ENCODE data around the gene SAMD14. TPM values are rescaled to one million over a fixed set of nuclear protein-coding genes. Genes with fewer than 3 reads are reported as not detected.

The SAMD14 gene
- total RNA-seq, 1 donor from 2014 or later, result 21.2 TPM

DNA sequence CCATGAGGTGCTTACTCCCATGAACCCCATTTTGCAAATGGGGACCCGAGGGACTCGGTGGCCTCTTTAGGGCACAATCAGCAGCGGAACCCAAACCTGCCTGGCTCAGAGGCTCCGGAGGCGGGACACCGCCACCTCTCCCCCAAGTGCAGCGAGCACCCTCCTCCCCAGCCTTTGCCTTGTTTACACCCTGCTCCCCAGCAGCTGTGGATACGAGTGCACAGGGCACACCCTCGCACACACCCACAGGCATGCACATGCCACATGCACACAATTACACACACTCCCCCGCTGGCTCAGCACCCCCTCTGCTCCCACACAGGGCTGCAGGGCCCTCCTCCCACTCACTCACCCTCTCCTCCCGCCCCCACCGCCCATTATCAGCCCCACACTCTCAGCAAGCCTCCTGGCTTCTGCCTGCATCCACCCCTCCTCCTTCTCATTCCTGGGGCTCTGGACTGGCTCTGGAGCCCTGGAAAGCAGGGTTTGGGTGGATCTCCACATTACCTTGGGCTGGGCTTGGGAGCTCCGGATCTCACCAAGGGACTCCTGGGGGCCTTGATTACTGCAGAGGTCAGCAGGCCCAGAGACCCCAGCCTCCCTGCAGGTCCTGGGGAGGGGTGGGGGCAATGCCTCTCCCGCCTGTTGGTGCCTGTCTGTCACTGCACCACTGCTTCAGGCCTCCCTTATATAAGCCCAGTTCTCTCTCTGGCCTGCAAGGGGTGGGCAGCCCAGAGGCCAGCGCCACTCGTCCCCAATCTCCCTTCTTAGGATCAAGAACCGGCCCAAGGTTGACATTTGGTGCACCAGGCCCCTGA is 28.4 kb downstream of the SAMD14 start:
- DNase-seq (ENCODE audit: low spot score in 2 of 2), result peak in 1 of 2 donors; percentile 65
- no peak for FAIRE-seq

DNA sequence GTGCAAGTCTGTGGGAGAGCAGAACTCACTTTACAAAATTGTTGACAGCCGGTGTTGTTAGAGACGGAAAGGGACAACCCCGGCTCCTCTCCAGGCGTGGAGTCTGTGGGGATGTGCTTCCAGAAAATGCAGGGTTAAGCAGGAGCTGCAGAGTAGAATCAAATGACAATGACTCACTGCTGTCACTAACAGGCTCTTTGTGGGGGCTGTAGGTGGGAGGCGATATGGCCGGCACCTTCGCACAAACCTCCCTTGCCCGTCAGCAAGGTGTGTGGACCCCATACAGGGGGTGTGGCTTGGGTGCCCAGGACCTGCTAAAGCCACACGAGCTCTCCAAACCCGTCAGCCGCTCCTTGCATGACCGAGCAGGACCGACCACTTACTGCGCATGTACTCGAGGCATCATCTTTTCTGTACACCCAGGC is 29.0 kb downstream of the SAMD14 start:
- FAIRE-seq, result no peak
- no peak for DNase-seq (ENCODE audit: low spot score in 2 of 2)

DNA sequence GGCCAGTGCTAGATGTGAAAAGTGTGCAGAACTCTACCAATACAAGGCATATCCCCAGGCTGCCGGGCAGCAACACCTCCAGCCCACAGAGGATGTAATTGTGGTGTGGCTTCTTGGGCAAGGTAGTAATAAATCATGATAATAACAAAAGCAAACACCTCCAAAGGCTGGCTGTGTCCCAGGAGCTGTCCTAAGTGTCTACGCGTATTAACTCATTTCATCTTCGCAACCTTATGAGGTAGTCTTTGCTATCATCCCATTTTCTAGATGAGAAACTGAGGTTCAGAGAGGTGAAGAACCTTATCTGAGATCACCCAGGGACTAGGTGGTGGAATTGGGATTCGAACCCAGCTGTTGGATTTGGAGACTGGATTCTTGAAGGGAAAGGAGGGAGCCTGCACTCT is 29.5 kb downstream of the SAMD14 start:
- FAIRE-seq (no peak), DNase-seq (ENCODE audit: low spot score in 2 of 2) (no peak)

DNA sequence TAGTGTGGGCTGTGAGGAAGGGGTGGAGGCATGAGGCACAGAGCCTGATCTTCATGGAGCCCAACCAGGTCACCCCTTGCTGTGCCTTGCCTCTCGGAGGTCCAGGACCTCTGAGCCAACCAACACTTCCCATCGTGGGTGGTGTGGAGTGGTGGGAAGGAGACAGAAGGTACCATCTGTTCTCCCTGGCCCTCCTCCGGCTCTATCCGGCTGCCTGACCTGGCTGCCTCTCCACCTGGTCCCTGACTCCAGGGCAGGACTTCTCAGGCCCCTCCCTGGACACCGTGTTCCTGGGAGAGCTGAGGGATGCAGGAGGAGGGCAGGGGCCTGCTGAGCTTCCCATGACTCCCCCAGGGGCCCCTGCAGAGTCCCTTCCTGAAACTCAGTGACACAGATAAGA is 31.0 kb downstream of the SAMD14 start:
- no peak for DNase-seq (ENCODE audit: low spot score in 2 of 2)
- no peak for FAIRE-seq

DNA sequence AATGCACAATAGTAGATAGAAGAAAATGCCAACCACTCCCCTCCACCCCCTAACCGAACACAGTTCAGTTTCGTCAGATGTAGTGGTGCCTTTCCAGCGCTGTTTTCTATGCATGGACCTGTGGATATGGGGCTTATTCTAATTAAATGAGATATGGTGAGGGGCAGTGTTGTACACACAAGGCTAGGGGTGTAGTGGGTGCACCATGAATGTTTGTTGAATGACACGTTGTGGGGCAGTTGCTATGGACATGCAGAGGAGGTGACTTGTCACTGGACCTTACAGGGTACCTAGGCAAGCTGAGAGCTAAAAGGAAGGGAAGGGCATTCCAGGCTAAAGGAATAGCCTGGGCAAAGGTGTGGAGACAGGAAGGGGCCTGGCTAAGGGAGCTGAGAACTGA is 31.4 kb downstream of the SAMD14 start:
- FAIRE-seq (no peak), DNase-seq (ENCODE audit: low spot score in 2 of 2) (no peak)

DNA sequence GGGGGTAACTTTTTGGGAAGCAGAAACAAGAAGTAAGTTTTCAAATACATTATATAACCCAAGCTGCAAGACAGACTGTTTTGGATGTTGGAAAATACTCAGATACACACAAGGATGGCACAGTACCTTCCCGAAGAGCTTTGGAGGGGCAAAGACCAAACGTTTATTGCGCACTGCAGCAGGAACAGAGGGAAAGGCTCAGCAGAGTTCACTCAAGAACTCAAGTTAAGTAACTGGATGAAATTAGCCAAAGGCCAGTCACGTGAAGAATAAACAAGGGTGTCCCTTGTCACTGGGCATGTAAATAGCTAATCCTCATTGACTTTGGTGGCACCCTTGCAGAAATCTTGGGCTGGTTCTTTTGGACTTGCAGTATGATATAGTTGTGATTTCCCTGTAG is 32.0 kb downstream of the SAMD14 start:
- DNase-seq (ENCODE audit: low spot score in 2 of 2) (no peak), FAIRE-seq (no peak)

DNA sequence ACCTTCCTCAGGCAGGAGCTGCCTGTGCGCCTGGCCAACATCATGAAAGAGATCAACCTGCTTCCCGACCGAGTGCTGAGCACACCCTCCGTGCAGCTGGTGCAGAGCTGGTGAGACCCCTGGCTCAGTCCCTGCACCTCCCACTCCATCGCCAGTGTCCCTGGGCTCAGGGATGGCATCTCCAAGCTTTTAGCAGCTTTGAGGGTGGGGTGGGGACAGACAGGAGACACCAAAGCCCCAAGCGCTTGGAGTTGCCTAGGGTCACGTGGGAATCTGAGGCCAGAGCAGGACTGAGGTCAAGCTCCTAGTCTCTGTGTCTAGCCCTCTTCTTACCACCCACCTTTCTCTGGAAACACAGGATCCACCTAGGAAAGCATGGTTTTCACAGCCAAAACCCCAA is 32.5 kb downstream of the SAMD14 start:
- DNase-seq (ENCODE audit: low spot score in 2 of 2) (no peak), FAIRE-seq (no peak)

DNA sequence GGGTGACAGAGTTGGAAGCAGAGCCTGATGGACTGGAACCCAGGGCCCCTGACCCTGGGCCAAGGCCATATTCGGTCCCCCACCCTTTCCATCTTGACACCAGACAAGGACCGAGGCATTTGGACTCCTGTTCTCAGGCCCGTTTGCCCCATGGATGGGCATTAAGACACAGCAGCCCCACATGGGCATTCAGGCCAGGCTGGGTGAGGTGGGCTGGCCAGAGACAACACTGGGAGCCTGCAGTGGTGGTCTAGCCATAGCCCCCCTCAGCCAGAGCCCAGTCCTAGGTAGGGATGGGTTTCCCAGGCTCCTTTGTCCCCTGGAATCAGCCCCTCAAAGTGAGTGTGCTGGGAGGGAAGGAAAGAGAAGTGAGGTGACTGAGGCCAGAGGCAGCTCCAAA is 33.2 kb downstream of the SAMD14 start:
- FAIRE-seq (no peak), DNase-seq (ENCODE audit: low spot score in 2 of 2) (no peak)

DNA sequence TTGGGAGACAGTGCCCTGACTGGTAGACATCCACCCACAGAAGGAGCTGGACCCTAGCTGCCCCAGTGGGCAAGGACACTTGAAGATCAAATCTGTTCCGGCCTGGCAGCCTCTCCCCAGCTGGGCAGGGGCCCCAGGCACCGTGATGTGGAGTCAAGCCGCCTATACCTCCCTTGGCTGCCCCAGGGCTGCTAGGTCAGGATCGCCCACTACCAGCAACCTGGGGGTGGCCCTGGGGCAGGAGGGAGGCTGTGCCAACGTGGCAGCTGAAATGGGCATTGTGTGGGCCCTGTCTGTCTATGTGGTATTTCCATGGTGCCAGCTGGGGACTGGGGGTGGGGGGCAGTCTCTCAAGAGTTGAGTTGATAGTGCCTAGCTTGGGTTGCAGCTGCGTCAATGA is 33.9 kb downstream of the SAMD14 start:
- no peak for DNase-seq (ENCODE audit: low spot score in 2 of 2)
- FAIRE-seq, result no peak

DNA sequence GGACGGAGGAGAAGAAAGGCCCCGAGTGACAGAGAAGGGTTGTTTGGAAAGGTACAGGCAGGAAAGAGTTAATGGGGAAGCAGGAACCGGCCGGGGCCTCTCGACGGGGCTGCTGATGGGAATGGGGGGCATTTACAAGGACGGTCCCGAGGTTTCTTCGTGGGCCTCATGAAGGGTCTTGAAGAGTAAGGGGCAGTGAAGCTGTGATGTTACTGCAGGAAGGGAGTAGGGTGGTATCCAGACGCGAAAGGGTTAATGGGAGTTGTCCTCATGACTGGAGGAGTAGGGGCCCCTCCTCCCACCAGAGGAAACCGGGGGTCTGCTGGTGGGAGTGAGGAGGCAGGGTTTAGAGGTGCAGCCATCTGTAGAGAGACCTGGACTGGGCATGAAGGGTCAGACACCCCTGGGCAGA is 34.3 kb downstream of the SAMD14 start:
- no peak for DNase-seq (ENCODE audit: low spot score in 2 of 2)

DNA sequence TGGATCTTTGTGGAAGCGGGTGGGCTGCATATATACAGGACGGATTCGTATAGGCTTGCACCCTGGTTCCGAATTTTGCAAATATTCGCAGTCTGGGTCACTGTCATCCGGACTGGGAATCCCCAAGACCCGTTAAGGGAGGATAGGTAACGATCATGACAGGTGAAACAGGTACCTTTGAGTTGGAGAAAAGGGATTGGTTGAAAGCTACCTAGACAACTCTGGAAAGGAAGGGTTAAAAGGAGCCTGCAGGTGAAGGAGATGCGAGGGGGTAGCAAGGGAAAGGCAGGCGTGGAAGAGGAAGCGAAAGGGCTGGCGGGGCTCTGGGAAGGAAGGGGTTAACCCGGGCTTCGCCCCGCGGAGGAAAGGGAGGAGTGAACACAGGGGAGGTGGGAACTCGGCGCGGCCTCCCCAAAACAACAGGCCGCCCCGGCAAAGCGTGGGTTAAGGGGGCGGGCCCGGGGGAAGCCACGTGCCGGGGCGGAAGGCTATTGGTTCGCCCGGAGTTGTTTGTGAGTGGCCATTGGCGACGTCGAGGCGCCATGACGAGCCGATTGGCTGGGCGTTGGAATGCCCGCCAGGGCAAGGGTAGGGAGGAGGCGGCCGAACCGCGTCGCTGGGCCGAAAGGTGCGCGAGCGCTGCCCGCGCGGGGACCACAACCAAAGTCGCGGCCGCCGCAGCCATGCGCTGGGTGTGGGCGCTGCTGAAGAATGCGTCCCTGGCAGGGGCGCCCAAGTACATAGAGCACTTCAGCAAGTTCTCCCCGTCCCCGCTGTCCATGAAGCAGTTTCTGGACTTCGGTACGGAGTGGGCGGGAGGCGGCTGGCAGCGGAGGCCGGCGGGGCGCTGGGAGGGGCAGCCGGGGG is 35.0 kb downstream of the SAMD14 start, which contains the start of gene PDK2:
Gene PDK2 (plus strand): TSS at position 599 of the 867 bp plus-strand sequence. CDS start 85 bp downstream, at position 684.
- FAIRE-seq (no peak), DNase-seq (ENCODE audit: low spot score in 2 of 2) (peak; percentile 97 to 98)

More for the DNA sequence above, 34.3 kb downstream of the SAMD14 start:
- no peak for FAIRE-seq

DNA sequence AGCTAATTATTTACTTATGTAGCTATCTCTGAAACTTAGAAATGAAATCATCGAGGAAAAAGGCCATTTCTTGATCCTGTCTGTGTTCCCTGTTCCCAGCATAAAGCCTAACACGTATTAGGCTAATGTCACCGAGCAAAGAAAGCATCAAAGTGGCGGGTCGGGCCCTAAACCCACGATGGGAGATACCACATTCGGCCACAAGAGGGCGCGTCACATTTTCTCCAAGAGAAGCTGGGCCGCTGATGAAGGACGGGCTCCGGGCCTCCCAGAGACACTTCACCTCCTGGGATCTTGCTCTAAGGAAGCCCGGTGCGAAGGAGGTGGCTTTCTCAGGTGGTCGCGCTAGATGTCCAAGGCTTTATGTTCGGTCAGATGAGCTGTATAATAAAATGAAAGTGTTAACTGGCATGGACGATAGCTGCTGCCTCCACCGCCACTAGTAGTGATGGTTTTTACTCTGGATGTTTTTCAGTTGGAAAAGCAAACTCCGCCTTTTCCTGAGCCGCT is 35.7 kb downstream of the SAMD14 start:
- DNase-seq (ENCODE audit: low spot score in 2 of 2), result peak; percentile 82 to 84
- no peak for FAIRE-seq

DNA sequence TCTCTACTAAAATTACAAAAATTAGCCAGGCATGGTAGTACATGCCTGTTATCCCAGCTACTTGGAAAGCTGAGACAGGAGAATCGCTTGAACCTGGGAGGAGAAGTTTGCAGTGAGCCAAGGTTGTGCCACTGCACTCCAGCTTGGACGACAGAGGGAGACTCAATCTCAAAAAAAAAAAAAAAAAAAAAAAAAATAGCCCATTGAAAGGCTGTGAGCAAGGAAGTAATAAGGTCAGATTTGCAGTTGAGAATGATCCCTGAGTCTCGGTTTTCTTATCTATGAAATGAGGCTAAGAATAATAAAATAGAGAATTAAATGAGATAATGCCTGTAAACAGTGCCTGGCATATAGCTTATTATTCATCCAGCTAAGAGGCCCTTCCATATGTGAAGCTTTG is 36.2 kb downstream of the SAMD14 start:
- DNase-seq (ENCODE audit: low spot score in 2 of 2) (no peak), FAIRE-seq (no peak)

DNA sequence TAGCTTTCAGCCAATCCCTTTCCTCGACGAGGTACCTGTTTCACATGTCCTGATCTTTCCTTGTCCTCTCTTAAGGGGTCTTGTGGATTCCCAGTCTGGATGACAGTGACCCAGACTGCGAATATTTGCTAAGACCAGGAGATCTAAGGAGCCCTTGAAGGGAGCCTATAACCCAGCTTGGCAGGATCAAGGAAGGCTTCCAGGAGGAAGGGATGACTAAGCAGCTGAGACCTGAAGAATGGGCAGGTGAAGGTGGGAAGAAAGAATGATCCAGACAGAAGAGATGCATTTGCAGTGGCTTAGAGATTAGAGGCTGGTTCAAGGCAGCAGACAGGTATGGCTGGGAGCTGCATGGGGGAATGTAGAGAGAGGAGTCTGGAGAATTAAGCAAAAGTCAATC is 36.7 kb downstream of the SAMD14 start:
- DNase-seq (ENCODE audit: low spot score in 2 of 2) (no peak), FAIRE-seq (no peak)

DNA sequence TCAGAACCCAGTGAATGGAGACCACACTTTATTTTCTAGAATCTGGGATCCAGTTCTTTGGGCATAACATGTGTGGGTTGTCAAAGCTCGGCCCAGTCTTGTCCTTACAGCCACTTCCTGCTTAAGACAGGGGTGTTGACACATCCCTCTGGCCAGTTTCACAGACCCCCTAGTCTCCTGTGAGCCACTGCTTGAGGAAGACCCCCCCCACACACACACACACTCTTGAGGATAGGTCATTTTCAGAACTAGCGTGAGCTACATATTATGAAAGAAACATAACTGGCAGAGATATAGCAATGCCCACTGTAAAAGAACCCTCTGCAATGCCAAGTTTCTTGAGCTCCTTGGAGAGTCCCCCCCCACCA is 38.1 kb downstream of the SAMD14 start:
- no peak for FAIRE-seq
- DNase-seq (ENCODE audit: low spot score in 2 of 2), result no peak

DNA sequence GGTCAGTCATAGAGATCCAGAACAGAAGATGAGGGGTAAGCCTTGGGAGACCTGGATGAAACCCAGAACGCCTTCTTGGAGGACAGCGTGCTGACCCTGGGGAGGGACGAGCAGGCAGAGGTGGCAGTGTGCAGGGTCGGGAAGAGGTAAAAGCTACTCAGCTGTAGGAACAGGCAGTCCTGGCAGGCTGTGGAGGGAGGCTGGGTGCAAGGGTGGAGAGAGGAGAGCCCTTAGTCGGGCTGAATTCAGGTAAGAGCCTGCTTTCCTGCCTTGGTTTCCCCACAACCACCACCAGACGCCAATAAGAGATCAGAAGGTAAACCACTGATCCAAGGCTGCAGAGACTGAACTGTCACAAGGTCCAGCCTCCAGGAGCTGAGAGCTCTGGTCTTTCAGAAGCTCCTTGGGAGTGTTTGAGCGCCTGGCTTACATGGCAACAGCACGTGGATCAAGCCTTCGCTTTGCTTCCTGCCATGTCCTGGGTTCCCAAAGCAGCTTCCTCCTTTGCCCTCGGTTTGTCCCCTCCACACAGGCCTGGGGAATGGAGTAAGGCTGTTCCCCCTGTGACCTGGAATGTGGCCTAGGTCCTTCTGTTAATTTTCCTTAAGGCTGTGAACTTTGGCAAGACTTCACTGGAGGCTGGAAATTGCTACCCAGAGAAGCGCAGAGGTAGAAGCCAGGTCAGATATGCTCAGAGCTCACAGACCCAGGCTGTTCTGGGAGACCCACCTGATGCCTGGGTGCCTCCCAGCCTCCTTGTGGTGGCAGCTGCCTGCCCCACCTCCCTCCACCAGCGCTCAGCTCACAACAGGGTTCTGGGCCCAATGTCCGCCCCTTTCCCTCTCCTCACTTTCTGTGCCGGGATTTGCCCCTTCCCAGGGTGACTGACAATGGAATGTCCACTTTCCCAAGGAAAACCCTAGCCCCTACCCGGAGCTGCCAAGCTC is 38.7 kb downstream of the SAMD14 start:
- no peak for DNase-seq (ENCODE audit: low spot score in 2 of 2)
- FAIRE-seq, result no peak

DNA sequence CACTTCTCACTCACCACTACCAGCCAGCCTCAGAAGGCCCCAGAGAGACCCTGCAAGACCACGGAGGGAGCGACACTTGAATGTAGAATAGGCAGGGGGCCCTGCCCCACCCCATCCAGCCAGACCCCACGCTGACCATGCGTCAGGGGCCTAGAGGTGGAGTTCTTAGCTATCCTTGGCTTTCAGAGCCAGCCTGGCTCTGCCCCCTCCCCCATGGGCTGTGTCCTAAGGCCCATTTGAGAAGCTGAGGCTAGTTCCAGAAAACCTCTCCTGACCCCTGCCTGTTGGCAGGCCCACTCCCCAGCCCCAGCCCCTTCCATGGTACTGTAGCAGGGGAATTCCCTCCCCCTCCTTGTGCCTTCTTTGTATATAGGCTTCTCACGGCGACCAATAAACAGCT is 39.9 kb downstream of the SAMD14 start:
- FAIRE-seq, result no peak
- no peak for DNase-seq (ENCODE audit: low spot score in 2 of 2)

DNA sequence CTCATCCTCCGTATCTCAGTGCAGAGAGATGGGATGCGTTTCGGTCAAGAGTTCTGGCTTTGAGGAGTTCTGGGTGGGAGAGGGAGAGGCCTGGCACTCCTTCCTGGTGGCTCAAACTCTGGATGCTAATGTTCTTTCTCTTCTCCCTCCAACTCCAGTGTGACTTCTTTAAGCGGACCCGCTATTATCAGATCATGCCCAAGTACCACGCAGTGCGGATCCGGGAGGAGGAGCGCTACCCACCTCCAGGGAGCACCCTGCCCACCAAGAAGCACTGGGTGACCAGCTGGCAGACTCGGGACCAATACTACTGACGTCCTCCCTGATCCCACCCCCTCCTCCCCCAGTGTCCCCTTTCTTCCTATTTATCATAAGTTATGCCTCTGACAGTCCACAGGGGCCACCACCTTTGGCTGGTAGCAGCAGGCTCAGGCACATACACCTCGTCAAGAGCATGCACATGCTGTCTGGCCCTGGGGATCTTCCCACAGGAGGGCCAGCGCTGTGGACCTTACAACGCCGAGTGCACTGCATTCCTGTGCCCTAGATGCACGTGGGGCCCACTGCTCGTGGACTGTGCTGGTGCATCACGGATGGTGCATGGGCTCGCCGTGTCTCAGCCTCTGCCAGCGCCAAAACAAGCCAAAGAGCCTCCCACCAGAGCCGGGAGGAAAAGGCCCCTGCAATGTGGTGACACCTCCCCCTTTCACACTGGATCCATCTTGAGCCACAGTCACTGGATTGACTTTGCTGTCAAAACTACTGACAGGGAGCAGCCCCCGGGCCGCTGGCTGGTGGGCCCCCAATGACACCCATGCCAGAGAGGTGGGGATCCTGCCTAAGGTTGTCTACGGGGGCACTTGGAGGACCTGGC is 40.8 kb downstream of the SAMD14 start:
- DNase-seq (ENCODE audit: low spot score in 2 of 2) (no peak), FAIRE-seq (no peak)

DNA sequence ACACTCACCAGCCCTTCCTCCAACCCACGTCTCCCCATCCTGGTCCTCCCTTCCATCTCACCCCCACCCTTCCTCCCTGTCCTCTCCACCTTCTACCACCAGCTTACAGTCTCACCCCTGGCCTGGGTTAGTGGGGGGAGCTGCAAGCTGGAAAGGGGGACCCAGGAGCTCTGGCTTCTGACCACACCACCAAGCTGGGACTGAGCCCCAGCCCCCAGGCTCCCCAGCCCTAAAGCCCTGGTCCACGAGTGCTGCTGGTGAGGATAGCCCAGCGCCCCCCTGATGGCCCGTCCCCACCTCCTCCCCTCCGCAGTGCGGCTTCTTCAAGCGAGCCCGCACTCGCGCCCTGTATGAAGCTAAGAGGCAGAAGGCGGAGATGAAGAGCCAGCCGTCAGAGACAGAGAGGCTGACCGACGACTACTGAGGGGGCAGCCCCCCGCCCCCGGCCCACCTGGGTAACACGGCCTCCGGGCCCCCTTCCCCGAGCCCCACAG is 42.0 kb downstream of the SAMD14 start:
- no peak for FAIRE-seq
- DNase-seq (ENCODE audit: low spot score in 2 of 2), result no peak
